ENCODE measurements around the gene P2RX1.

Gene P2RX1

DNA sequence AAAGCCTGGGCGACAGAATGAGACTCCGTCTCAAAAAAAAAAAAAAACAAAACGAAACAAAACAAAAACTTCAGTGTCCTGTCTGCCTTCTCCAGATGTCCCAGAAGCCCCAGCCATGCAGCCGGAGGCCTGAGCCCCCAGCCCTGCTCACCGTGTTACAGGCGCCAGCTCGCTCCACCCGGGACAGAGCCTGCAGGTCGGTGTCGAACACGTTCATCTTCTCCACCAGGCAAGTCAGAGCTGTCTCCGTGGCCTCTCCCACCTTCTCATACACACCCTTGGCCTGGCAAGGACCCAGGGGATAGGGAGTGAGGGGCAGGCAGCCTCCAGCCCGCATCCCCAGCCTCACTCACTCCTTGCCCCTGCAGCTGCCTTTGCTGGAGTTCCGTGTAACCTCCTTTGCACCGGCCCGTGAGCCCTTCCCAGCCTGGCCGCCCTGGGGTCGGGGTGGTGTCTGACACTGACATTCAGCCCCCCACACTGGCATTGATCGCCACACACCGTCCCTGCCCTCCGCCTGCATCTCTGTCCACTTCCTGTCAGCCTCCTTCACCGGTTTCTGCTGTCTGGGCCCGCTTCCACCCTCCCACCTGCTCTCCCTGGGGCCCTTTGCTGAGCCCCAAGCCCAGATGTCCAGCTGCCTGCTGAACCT lies 27.1 kb upstream of the P2RX1 start:
- Histone ChIP-seq H4K20me1 (ENCODE audit: insufficient read depth, low read length) (no peaks in the 10 kb centered on the region), H3F3A (ENCODE audit: insufficient read depth, low read length) (peaks cover 4% of the 10 kb centered on the region; the same call in 1 of the 2 replicates), H3K79me2 (ENCODE audit: insufficient read depth, low read length) (no peaks in the 10 kb centered on the region), H3K9me2 (ENCODE audit: low read depth, low read length) (no peaks in the 10 kb centered on the region), H3K36me3 (ENCODE audit: insufficient read depth, low read length) (peaks cover 96% of the 10 kb centered on the region), H3K4me3 (ENCODE audit: low read depth, low read length, poor library complexity, severe bottlenecking) (no peak overlapping the region), H2AFZ (ENCODE audit: low read length) (no peak overlapping the region), H3K27ac (ENCODE audit: low read depth, low read length, poor library complexity, severe bottlenecking) (no peak overlapping the region), H3K4me1 (ENCODE audit: insufficient read depth, low read length, severe bottlenecking) (no peaks in the 10 kb centered on the region), H3K4me2 (ENCODE audit: low read length) (no peak overlapping the region), H3K27me3 (ENCODE audit: insufficient read depth, low read length) (no peaks in the 10 kb centered on the region), H3K9me3 (ENCODE audit: low read length) (no peaks in the 10 kb centered on the region), H3K9ac (ENCODE audit: low read length) (no peak overlapping the region)
- no peak for TF ChIP-seq EZH2 (IDR thresholded peaks at IDR 0.05; ENCODE audit: borderline replicate concordance, low read length)
- TF ChIP-seq, protein P1, sequence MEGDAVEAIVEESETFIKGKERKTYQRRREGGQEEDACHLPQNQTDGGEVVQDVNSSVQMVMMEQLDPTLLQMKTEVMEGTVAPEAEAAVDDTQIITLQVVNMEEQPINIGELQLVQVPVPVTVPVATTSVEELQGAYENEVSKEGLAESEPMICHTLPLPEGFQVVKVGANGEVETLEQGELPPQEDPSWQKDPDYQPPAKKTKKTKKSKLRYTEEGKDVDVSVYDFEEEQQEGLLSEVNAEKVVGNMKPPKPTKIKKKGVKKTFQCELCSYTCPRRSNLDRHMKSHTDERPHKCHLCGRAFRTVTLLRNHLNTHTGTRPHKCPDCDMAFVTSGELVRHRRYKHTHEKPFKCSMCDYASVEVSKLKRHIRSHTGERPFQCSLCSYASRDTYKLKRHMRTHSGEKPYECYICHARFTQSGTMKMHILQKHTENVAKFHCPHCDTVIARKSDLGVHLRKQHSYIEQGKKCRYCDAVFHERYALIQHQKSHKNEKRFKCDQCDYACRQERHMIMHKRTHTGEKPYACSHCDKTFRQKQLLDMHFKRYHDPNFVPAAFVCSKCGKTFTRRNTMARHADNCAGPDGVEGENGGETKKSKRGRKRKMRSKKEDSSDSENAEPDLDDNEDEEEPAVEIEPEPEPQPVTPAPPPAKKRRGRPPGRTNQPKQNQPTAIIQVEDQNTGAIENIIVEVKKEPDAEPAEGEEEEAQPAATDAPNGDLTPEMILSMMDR (IDR thresholded peaks at IDR 0.05; ENCODE audit: low read length) = no peak

DNA sequence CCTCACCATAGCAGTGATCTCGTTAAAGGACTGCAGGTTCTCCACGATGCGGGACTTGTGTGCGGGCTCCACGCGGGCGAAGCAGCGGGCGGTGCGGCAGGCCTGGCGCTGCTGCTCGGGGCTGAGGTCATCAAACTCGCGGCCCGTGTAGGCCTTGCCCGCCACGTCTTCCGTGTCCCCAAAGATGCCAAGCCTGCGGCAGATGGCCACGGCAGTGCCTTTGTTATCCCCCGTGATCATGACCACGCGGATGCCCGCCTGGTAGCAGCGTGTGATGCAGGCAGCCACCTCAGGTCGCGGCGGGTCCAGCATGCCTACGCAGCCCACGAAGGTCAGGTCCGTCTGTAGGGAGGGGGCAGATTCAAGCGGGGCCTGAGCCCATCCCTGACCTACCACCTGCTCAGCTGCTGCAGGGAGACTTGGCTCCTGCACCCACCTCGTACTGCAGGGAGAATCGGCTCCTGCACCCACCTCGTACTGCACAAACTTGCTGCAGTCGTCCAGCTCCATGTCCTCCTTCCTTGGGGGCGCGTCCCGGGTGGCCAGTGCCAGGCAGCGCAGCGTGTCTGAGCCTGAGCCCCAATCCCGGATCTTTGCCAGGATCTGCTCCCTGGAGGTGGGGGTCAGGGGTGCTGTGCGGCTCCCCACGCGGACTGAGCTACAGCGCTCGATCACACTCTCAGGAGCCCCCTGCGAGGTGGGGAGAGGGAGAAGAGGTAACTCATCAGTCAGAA lies 24.9 kb upstream of the P2RX1 start:
- H3K9me3 ChIP-seq (ENCODE audit: low read length) = no peaks in the 10 kb centered on the region
- H3K9me2 ChIP-seq (ENCODE audit: low read depth, low read length) = no peaks in the 10 kb centered on the region
- no peak overlapping the region for H3K9ac ChIP-seq (ENCODE audit: low read length)
- TF ChIP-seq, protein P1 (IDR thresholded peaks at IDR 0.05; ENCODE audit: low read length) = no peak
- TF ChIP-seq EZH2 (IDR thresholded peaks at IDR 0.05; ENCODE audit: borderline replicate concordance, low read length) = no peak
- H3K27ac ChIP-seq (ENCODE audit: low read depth, low read length, poor library complexity, severe bottlenecking) = no peak overlapping the region
- no peaks in the 10 kb centered on the region for H3K27me3 ChIP-seq (ENCODE audit: insufficient read depth, low read length)
- H3K36me3 ChIP-seq (ENCODE audit: insufficient read depth, low read length) = peaks cover 97% of the 10 kb centered on the region
- no peaks in the 10 kb centered on the region for H4K20me1 ChIP-seq (ENCODE audit: insufficient read depth, low read length)
- no peaks in the 10 kb centered on the region; the same call in 1 of the 2 replicates for H3F3A ChIP-seq (ENCODE audit: insufficient read depth, low read length)
- H3K4me2 ChIP-seq (ENCODE audit: low read length) = no peak overlapping the region
- H2AFZ ChIP-seq (ENCODE audit: low read length) = no peak overlapping the region
- H3K79me2 ChIP-seq (ENCODE audit: insufficient read depth, low read length) = no peaks in the 10 kb centered on the region
- no peak overlapping the region for H3K4me3 ChIP-seq (ENCODE audit: low read depth, low read length, poor library complexity, severe bottlenecking)
- no peaks in the 10 kb centered on the region for H3K4me1 ChIP-seq (ENCODE audit: insufficient read depth, low read length, severe bottlenecking)

DNA sequence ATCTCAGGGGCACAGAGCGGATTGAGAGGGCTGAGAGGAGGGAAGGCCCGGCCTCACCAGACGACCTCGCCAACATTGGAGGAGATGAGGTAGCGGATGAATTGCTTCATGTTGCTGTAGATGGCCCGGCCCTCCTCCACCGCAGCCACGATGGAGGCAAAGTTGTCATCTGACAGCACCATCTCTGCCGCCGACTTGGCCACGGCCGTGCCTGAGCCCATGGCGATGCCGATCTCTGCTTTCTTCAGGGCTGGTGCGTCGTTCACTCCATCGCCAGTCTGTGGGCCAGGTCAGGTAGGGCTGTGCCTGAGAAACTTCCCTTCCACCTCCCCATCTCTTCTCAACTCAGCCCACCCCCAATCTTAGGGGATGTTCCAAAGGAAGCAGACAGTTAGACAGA lies 21.1 kb upstream of the P2RX1 start:
- Histone ChIP-seq H2AFZ (ENCODE audit: low read length) (no peak overlapping the region), H4K20me1 (ENCODE audit: insufficient read depth, low read length) (no peaks in the 10 kb centered on the region), H3K9me3 (ENCODE audit: low read length) (no peaks in the 10 kb centered on the region), H3K27me3 (ENCODE audit: insufficient read depth, low read length) (no peaks in the 10 kb centered on the region), H3K4me2 (ENCODE audit: low read length) (no peak overlapping the region), H3K4me1 (ENCODE audit: insufficient read depth, low read length, severe bottlenecking) (no peaks in the 10 kb centered on the region), H3K9ac (ENCODE audit: low read length) (no peak overlapping the region), H3K79me2 (ENCODE audit: insufficient read depth, low read length) (no peaks in the 10 kb centered on the region), H3K27ac (ENCODE audit: low read depth, low read length, poor library complexity, severe bottlenecking) (no peak overlapping the region), H3K4me3 (ENCODE audit: low read depth, low read length, poor library complexity, severe bottlenecking) (no peak overlapping the region), H3F3A (ENCODE audit: insufficient read depth, low read length) (no peaks in the 10 kb centered on the region), H3K9me2 (ENCODE audit: low read depth, low read length) (no peaks in the 10 kb centered on the region), H3K36me3 (ENCODE audit: insufficient read depth, low read length) (peaks cover 97% of the 10 kb centered on the region)
- no peak for TF ChIP-seq EZH2 (IDR thresholded peaks at IDR 0.05; ENCODE audit: borderline replicate concordance, low read length)
- TF ChIP-seq, protein P1 (IDR thresholded peaks at IDR 0.05; ENCODE audit: low read length) = no peak
